HepG2 (cell line): ENCODE results near the gene ZSWIM7.

Experiments used
- CTCF ChIP-seq: sonication (generic); formaldehyde crosslinking; IDR thresholded peaks from 2 replicates; pipeline ENCODE4 v1.5.0; 2020; ENCODE audit warnings: mild to moderate bottlenecking, missing genetic modification reagents, moderate library complexity
- MAX ChIP-seq: IDR thresholded peaks from 2 replicates; pipeline ENCODE4 v1.6.1; 2012; ENCODE audit warnings: inconsistent platforms

- no peak for TF ChIP-seq CTCF (CRISPR knock-in tag)
- TF ChIP-seq MAX = no peak
Measured at GRCh38 chr17:16001226-16001897, 1.9 kb upstream of the ZSWIM7 start.
